NT2/D1 (cell line): Measurements from ENCODE around the gene IL1RN.

Experiments
- SUZ12 ChIP-seq: IDR thresholded peaks from 2 replicates; pipeline ENCODE4 v1.6.1; 2011; ENCODE audit not compliant: insufficient read length, insufficient read depth; ENCODE audit errors: extremely low read depth
- YY1 ChIP-seq: IDR thresholded peaks from 2 replicates; pipeline ENCODE4 v1.6.1; 2011; ENCODE audit not compliant: insufficient read length, insufficient read depth
- ZNF274 ChIP-seq: IDR thresholded peaks from 2 replicates; pipeline ENCODE4 v1.6.1; 2011; ENCODE audit warnings: mild to moderate bottlenecking, low read depth, low read length

DNA sequence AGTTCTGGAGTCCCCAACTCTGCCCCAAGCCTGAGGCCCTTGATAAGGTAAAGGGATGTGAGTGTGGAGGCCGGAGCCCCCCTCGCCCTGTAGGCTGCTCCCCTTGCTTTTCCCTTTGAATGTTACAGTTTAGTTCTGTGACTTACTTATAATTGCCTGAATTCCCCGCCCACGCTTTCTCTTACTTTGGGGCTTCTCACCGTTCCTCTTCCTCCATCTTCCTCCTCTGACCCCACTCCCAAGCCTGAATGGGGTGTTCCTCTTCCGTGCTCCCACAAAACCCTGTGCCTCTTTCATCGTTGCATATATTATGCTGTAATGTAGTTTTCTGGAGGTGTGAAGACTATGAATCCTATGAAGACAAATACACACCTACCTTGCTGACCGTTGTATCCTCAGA lies 15.0 kb upstream of the IL1RN start:
- no peak for TF ChIP-seq SUZ12
- TF ChIP-seq YY1, result no peak
- TF ChIP-seq ZNF274, result no peak
